GM21576 (cell line): ENCODE results near the gene ISM2.

ENCODE experiments used
- ATAC-seq: cut with Tn5 transposase; IDR thresholded peaks from one replicate; pipeline ENCODE4 v1.9.1; 2021; ENCODE audit warnings: mild to moderate bottlenecking, moderate library complexity; ENCODE audit not compliant: unreplicated experiment

The ISM2 gene

GRCh38 chr14:77469539-77469938, 29.1 kb downstream of the ISM2 start:
- no peak for ATAC-seq

DNA sequence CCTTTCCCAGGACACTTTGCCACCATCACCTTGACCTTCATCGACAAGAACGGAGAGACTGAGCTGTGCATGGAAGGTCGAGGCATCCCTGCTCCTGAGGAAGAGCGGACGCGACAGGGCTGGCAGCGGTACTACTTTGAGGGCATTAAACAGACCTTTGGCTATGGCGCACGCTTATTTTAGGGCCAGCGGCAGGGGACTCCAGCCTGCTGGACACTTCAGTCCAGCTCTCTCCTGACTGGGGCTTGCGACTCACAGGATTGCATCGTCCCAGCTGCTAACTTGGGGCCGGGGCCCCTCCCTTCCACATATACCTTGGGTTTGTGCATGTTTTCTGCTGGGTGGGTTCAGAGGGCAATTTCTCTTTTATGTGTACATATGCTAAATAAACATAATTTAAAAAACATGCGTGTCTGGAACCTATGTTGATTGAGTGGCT, 29.5 kb downstream of the ISM2 start:
- no peak for ATAC-seq

GRCh38 chr14:77467801-77468200, 30.8 kb downstream of the ISM2 start:
- ATAC-seq: no peak

DNA sequence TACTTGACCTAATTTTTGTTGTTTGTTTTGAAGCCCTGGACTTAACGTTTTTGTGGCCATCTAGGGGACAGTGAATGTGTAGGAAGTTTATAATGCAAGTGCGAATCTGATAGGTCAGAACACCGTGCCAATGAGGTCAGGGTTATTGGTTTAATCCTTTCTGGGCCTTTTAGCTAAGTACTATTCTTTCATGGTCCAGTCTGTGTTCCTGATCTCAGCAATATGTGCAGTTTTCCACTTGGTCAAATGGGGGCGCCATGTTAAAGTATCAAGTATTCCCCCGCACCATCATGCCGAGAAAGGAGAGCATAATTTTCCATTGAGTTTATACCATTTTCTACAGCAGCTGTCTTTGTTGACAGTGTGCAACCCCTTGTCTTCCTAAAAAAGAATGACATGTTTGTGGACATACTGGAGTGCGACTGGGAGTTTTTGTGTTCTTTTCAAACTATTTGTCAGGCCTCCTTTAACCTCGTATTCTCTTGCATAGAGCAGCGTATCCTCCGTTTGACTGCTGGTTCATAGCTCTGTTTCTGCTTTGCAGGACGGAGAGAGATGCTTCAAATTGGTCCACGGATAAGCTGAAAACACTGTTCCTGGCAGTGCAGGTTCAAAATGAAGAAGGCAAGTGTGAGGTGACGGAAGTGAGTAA, 39.4 kb downstream of the ISM2 start:
- ATAC-seq: no peak

- peak; percentile 6 for ATAC-seq
These were observed 40.2 kb downstream of the ISM2 start for GRCh38 chr14:77458249-77458950.

DNA sequence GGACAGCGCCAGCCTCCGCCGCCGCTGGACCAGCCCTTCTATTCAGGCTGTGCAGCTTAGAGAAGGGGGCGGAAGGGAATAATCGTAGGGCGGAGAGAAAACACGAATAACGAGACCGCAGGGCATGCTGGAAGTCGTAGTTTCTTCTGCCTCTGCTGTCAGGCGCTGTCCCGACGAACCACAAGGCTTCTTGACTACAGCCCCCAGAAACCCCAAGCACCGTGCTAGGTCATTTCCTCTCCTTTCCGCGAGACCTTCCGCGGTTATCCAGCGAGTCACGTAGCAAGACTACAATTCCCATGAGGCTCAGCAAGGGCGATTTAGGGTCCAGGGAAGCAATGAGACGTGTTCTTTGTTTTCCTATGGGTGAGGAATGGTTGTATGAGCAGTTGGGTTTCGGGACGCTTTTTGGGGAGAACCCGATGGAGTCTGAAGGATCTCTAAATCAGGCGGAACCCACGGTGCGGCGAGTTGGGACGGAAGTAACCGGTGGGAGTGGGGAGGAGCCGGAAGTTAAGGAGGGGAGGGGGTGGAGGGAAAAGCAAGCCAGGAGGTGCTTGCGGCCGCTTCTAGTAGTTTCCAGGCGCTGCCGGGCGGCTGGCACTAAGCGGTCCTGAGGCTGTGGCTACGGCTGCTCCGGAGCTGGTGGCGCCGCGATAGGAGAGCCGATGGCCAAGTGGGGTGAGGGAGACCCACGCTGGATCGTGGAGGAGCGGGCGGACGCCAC, 40.9 kb downstream of the ISM2 start, which contains the start of the genes AHSA1 and VIPAS39:
TSS of gene AHSA1 (plus strand) at position 572 of the 727 bp plus-strand sequence. CDS start at position 669, 97 bp downstream.
TSS of gene VIPAS39 (minus strand) at position 80 of the 727 bp plus-strand sequence. CDS start 3,499 bp downstream, outside the sequence.
- ATAC-seq: peak; percentile 88

DNA sequence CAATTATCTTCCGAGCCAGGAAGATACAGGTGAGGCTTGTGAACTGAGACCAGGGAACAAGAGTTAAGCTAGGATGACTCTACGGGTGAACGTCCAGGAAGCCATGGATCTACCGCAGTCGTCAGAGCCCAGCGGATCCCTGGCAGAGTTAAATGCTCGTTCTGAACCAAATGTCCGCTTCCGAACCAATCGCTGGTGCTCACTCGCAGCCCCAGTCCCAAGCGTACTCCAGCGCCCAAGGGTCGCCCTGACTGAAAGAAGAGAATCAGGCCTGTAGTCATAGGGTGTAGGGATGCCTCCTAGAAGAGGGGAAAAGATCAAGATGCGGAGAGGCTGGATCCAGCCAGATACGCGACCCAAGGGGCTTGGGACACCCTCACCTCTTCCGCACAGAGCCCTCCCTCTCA, 41.5 kb downstream of the ISM2 start:
- ATAC-seq: no peak

DNA sequence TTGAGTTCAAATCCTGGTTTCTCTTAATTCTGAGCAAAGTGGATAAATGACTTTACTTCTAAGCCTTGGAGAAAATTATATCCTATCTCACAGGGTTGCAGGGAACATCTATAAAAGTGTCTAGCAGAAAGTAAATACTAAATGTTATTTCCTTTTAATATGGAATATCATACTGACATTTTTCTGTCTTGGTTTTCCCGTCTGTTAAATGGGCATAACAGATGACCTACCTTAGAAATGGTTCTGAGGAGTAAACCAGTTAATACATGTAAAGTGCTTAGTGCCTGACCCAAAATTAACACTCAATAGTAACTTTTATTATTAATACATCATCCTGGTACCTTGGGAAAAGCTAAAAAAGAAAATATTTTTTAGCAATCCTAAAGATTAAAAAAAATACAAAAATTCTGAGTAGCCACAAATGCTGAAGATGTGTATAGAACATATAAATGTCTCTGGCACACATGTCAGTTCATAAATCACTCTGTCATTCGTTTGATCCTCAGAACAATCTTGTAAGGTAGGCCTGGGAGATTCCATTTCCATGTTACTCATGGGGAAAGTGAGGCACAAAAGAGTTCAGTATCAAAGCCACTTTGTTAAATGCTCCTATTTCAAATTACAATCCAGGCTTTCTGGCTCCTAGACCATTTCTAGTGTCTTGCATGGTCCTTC, 42.5 kb downstream of the ISM2 start:
- no peak for ATAC-seq

DNA sequence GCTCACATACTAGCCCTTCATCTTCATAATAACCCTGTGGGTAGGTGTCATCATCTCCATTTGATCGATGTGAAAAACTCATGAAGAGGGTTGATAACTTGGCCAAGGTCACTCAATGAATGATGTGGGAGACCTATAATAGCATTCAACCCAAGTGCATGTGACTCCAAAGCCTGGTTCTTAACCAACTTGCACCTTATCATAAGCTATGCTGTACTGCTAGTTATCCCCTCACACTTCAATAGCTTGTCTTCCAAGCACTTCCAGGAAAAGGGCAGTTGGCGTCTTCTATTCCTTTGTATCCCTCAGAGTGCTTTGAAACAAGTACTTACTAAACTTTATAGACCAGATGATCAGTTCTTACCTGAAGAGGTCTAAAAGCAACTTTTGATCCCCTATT, 56.4 kb downstream of the ISM2 start:
- ATAC-seq: no peak

GRCh38 chr14:77439861-77440260, 58.8 kb downstream of the ISM2 start:
- no peak for ATAC-seq

DNA sequence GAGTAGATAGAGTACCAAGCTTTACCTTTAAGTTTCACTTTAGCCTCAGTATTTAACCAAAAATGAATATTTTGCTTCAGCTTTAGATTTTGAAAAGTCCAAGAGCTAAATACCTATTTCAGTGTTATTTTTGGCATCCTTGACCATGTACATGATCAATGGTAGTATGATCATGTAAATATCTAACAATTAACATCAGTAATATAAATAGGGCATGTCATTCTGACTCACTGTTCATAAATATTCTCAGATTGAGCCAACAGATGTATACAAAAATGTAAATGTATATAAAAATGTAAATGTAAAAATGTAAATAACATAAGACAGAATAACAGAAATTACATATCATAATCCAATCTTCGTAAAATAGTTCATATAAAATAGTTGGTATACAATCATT, 60.0 kb downstream of the ISM2 start:
- ATAC-seq: no peak

DNA sequence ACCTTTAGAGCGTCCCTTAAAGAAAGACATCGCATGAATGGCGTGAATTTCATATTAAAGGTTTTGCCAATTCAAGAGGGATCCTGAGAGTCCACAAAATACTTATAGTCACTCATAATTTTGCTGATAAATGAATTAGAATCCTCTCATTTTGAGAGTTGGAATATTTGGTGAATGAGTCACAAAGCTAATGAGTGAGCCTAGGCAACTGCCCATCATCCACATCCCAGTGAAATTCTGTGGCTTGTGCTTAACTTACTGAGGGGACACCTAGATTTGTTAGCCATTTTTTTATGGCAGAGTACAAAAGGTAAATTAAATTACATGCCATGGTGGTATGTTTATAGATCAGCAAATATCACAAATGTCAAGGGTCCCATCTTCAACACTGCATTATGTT, 62.6 kb downstream of the ISM2 start:
- no peak for ATAC-seq

GRCh38 chr14:77426396-77426795, 72.2 kb downstream of the ISM2 start:
- no peak for ATAC-seq

DNA sequence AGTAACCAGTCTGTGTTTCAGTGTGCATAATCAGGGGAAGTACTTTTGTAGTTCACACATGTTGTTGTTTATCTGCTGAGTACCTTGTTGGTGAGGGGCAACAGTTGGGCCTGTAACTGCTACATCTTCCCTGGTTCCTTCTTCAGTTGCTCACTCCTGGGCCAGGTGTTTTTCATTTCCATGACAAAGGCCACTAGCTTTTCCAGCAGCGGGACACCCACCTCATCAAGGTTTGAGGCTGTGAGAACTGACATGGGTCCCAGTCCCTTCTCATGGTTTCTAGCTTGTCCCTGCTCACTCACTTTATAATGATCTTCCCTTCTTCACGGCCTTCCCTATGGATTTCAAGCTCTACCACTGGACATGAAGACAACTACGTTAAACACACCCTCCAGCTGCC, 73.8 kb downstream of the ISM2 start:
- no peak for ATAC-seq
